Lung (tissue), 12 donors: ENCODE measurements around the gene KRTAP5-11. TPM values are rescaled to one million over a fixed set of nuclear protein-coding genes. Genes with fewer than 3 reads are reported as not detected.

Experiments
- ATAC-seq: fragments of 200-7000 bp; cut with Tn5 transposase; one replicate; pipeline ENCODE4 v1.9.1; 2020; ENCODE audit warnings: moderate number of reproducible peaks; ENCODE audit not compliant: insufficient read depth, low FRiP score
- DNase-seq, 3 donors: peaks; one replicate each; pipeline ENCODE4 v3.0.0-alpha.2; 2013 to 2017
- H3K27ac ChIP-seq, 2 donors: one replicate each; pipeline ENCODE4 v1.5.1; 2013; ENCODE audit warnings: mild to moderate bottlenecking in 2 of 2, moderate library complexity in 2 of 2, control low read depth in 1 of 2, inconsistent platforms in 1 of 2, low read depth in 1 of 2, low read length in 1 of 2
- H3K27me3 ChIP-seq, 3 donors: one replicate each; pipeline ENCODE4 v1.5.1; 2013; ENCODE audit warnings: low read length in 2 of 3; ENCODE audit not compliant: control insufficient read depth in 3 of 3, insufficient read depth in 3 of 3
- H3K36me3 ChIP-seq, 4 donors: one replicate each; pipeline ENCODE4 v1.5.1; 2013; ENCODE audit warnings: low read length in 4 of 4, mild to moderate bottlenecking in 1 of 4, moderate library complexity in 1 of 4; ENCODE audit not compliant: control insufficient read depth in 4 of 4, insufficient read depth in 4 of 4
- H3K4me1 ChIP-seq, 5 donors: one replicate each; pipeline ENCODE4 v1.5.1; 2013; ENCODE audit warnings: low read length in 5 of 5, mild to moderate bottlenecking in 2 of 5, moderate library complexity in 1 of 5; ENCODE audit not compliant: control insufficient read depth in 5 of 5, insufficient read depth in 5 of 5
- H3K4me3 ChIP-seq: one replicate; pipeline ENCODE4 v1.5.1; 2013; ENCODE audit warnings: mild to moderate bottlenecking, control low read depth, moderate library complexity
- H3K9ac ChIP-seq, 2 donors: one replicate each; pipeline ENCODE4 v1.5.1; 2013; ENCODE audit warnings: low read length in 2 of 2, control low read depth in 1 of 2; ENCODE audit not compliant: insufficient read depth in 1 of 2
- H3K9me3 ChIP-seq, 4 donors: one replicate each; pipeline ENCODE4 v1.5.1; 2013; ENCODE audit warnings: low read length in 3 of 4, mild to moderate bottlenecking in 1 of 4, moderate library complexity in 1 of 4; ENCODE audit not compliant: control insufficient read depth in 4 of 4, insufficient read depth in 3 of 4
- CTCF ChIP-seq: IDR thresholded peaks from 2 replicates; pipeline ENCODE4 v1.5.1; 2012; ENCODE audit warnings: mild to moderate bottlenecking; ENCODE audit errors: control extremely low read depth, extremely low read depth
- WGBS, 2 donors: extraction: QIAGEN DNeasy Blood & Tissue Kit; methylation state at CpG; one replicate each; pipeline ENCODE4 v1.1.7; 2013; 5-methylcytosine and 5-hydroxymethylcytosine counted together
- polyA plus RNA-seq, 2 donors: library from polyadenylated mRNA; stranded (reverse); fragments of 200-250 nt; gene quantifications; one replicate each; pipeline ENCODE4 v1.2.1, GENCODE V29; 2013
- total RNA-seq, 2 donors: library from RNA; depleted of rRNA in 1 of 2; stranded (reverse); fragments of >200 nt in 1 of 2; gene quantifications; one replicate each; pipeline ENCODE4 v1.2.1, GENCODE V29; 2014 to 2021
- donor health status: control.
- donor health status: control.
- donor health status: Bipolar disorder and iron deficiency.
- donor health status: healthy.
- donor health status: DM: yes; HTN: yes; CAD: no.

KRTAP5-11 gene
- total and polyA plus RNA-seq, 4 donors: not detected

- WGBS, 2 donors: 92 to 95% methylated on average over 6 of the region's 6 CpGs
Measured at GRCh38 chr11:71554996-71555395, 27.7 kb downstream of the KRTAP5-11 start.

GRCh38 chr11:71551711-71552110 is 31.0 kb downstream of the KRTAP5-11 start:
- Histone ChIP-seq H3K9me3 (no peaks in the 10 kb centered on the region), H3K27me3 (no peaks in the 10 kb centered on the region), H3K4me1 (no peaks in the 10 kb centered on the region), H3K27ac (no peak overlapping the region), H3K36me3 (no peaks in the 10 kb centered on the region), H3K9ac (no peak overlapping the region), H3K4me3 (no peak overlapping the region)
- 91 to 97% methylated on average over 1 of the region's 1 CpG for WGBS, 2 donors
- ATAC-seq (no peak), DNase-seq (no peak)
- TF ChIP-seq CTCF: no peak

More at GRCh38 chr11:71554996-71555395, 27.7 kb downstream of the KRTAP5-11 start:
- no peaks in the 10 kb centered on the region for H3K36me3 ChIP-seq
- no peak overlapping the region for H3K4me3 ChIP-seq
- no peaks in the 10 kb centered on the region for H3K9me3 ChIP-seq
- no peaks in the 10 kb centered on the region for H3K4me1 ChIP-seq
- H3K27me3 ChIP-seq: no peaks in the 10 kb centered on the region
- no peak for ATAC-seq
- DNase-seq: no peak
- no peak for TF ChIP-seq CTCF
- H3K9ac ChIP-seq: no peak overlapping the region
- no peak overlapping the region for H3K27ac ChIP-seq

DNA sequence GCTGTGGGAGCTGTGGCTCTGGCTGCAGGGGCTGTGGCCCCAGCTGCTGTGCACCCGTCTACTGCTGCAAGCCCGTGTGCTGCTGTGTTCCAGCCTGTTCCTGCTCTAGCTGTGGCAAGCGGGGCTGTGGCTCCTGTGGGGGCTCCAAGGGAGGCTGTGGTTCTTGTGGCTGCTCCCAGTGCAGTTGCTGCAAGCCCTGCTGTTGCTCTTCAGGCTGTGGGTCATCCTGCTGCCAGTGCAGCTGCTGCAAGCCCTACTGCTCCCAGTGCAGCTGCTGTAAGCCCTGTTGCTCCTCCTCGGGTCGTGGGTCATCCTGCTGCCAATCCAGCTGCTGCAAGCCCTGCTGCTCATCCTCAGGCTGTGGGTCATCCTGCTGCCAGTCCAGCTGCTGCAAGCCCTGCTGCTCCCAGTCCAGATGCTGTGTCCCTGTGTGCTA is 33.9 kb downstream of the KRTAP5-11 start:
- 39 to 47% methylated on average over 5 of the region's 5 CpGs for WGBS, 2 donors
- Histone ChIP-seq H3K4me3 (no peak overlapping the region), H3K27me3 (no peaks in the 10 kb centered on the region), H3K9me3 (no peaks in the 10 kb centered on the region), H3K9ac (no peak overlapping the region), H3K4me1 (no peaks in the 10 kb centered on the region), H3K27ac (no peak overlapping the region), H3K36me3 (no peaks in the 10 kb centered on the region)
- no peak for DNase-seq
- no peak for TF ChIP-seq CTCF
- ATAC-seq: no peak

DNA sequence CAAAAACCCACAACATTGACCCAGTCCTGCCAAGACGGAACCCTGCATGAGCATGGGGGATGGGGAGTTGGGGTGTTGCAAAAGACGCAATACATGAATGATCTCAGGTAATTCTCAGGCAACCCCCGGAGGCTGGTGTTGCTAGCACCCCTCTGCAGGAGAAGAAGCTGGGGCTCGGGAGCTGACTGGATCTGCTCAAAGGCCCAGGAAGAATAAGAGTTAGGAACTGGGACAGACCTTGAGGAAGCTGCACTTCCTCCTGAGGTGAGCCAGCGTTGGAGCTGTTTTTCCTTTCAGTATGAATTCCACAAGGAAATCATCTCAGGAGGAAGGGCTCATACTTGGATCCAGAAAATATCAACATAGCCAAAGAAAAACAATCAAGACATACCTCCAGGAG is 34.6 kb downstream of the KRTAP5-11 start, which contains the start of gene KRTAP5-9:
KRTAP5-9 (plus strand) TSS at position 301 of the 400 bp plus-strand sequence. CDS start 238 bp downstream, outside the sequence.
- H3K9me3 ChIP-seq: no peaks in the 10 kb centered on the region
- ATAC-seq: no peak

More for the DNA sequence above, 34.6 kb downstream of the KRTAP5-11 start, which contains the start of gene KRTAP5-9:
- no peak for DNase-seq
- 64% methylated on average over 5 of the region's 5 CpGs for WGBS, 2 donors
- H3K36me3 ChIP-seq: no peaks in the 10 kb centered on the region
- TF ChIP-seq CTCF: no peak
- no peak within 1 kb of the TSS for H3K9ac ChIP-seq
- no peaks in the 10 kb centered on the region for H3K27me3 ChIP-seq
- H3K27ac ChIP-seq: no peak within 1 kb of the TSS
- H3K4me1 ChIP-seq: no peaks in the 10 kb centered on the region
- no peak within 1 kb of the TSS for H3K4me3 ChIP-seq
